ACC112 (cell line): Measurements from ENCODE around the gene KCNIP2.

Experiments used
- H2AFZ ChIP-seq: fragments of 200-600 bp; sonication (generic); one replicate; pipeline ENCODE4 v1.6.0; 2017; ENCODE audit warnings: antibody characterized with exemption, low read length; ENCODE audit not compliant: unreplicated experiment
- H3K27ac ChIP-seq: fragments of 200-600 bp; sonication (generic); 2 replicates; pipeline ENCODE4 v1.5.1; 2014; ENCODE audit warnings: low read depth, mild to moderate bottlenecking, antibody characterized with exemption, low read length, moderate library complexity
- H3K27me3 ChIP-seq: fragments of 200-600 bp; sonication (generic); 2 replicates; pipeline ENCODE4 v1.6.1; 2014; ENCODE audit warnings: mild to moderate bottlenecking, antibody characterized with exemption, low read length, moderate library complexity, mixed read lengths; ENCODE audit not compliant: insufficient read depth
- H3K36me3 ChIP-seq: fragments of 200-600 bp; sonication (generic); 2 replicates; pipeline ENCODE4 v1.6.1; 2016; ENCODE audit warnings: mild to moderate bottlenecking, antibody characterized with exemption, low read length, moderate library complexity, mixed read lengths; ENCODE audit not compliant: insufficient read depth
- H3K4me1 ChIP-seq: fragments of 200-600 bp; sonication (generic); one replicate; pipeline ENCODE4 v1.6.1; 2016; ENCODE audit warnings: low read length, mixed read lengths; ENCODE audit not compliant: insufficient read depth, unreplicated experiment, control insufficient read depth
- H3K4me3 ChIP-seq: fragments of 200-600 bp; sonication (generic); 2 replicates; pipeline ENCODE4 v1.5.1; 2014; ENCODE audit warnings: mild to moderate bottlenecking, low read depth, low read length
- H3K79me2 ChIP-seq: fragments of 200-600 bp; sonication (generic); one replicate; pipeline ENCODE4 v1.6.0; 2016; ENCODE audit warnings: low read length; ENCODE audit not compliant: control insufficient read depth, unreplicated experiment, insufficient read depth

Gene KCNIP2

DNA sequence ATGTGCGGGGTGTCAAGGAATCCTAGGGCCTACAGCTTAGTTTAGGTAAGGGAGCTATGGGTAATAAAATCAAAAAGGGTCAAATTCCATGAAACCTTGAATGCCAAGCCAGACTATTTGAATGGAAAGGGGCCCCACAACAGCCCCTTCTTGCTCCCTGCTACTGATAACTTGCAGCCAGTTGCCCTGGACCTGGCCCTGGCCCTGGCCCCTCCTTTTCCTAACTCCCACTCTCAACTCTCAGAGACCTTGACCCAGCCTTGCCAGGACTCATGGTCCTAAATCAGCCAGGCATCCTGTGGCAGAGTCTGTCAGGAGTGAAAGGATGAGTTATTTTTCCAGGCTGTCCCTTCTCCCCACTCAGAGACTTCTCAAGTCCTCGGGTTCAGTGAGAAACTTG lies 5.9 kb downstream of the KCNIP2 start:
- no peaks in the 10 kb centered on the region for H3K79me2 ChIP-seq
- H3K4me1 ChIP-seq = peaks cover 4% of the 10 kb centered on the region
- H3K27me3 ChIP-seq = 0 out of 2 replicates have a peak, but pooled peaks cover under 1% of the 10 kb centered on the region
- no peak overlapping the region for H2AFZ ChIP-seq
- no peak overlapping the region for H3K4me3 ChIP-seq
- no peaks in the 10 kb centered on the region for H3K36me3 ChIP-seq
- H3K27ac ChIP-seq = no peak overlapping the region

DNA sequence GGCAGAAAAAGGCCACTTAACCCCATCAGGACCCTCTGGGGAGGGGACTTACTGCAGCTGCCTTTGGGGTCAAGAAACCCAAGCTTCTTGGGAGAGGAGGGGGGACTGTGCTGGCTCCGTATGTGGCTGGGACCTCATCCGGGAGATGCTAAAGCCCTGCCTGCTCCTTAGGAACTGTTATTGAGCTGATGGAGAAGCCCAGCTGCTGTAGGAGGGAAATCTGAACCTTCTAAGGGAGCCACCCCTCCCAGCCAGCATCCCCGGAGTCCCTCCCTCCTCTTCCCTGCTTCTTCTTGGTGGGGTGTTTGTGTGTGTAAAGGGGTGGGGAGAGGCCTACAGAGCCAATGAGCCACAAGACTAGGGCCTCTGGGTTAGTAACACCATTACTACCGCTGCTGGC lies 8.2 kb downstream of the KCNIP2 start:
- H3K4me3 ChIP-seq = no peak overlapping the region
- no peaks in the 10 kb centered on the region for H3K27me3 ChIP-seq
- no peak overlapping the region for H2AFZ ChIP-seq
- H3K79me2 ChIP-seq = no peaks in the 10 kb centered on the region
- H3K4me1 ChIP-seq = peaks cover 3% of the 10 kb centered on the region
- H3K27ac ChIP-seq = no peak overlapping the region
- H3K36me3 ChIP-seq = no peaks in the 10 kb centered on the region

DNA sequence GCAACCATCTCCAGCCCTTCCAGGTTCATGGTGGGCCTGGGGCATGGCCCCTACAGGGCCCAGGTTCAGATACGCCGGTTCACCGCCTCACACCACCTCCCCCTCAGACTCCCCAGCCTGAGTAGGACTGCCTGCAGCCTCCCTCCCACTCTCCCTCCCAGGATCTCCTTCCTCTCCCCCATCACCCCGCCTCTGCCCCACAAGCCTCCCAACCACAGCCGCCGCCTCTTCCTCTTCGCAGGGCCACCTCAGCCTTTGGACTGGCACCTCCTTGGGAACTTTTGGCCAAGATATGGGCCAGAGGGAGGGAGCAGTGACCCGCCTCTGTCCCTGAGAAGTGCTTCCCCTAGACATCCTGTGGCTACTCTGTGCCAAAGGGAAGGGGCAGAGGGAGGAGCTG lies 9.3 kb downstream of the KCNIP2 start:
- no peak overlapping the region for H2AFZ ChIP-seq
- peaks cover 5% of the 10 kb centered on the region for H3K4me1 ChIP-seq
- H3K79me2 ChIP-seq = no peaks in the 10 kb centered on the region
- no peak overlapping the region for H3K27ac ChIP-seq
- H3K36me3 ChIP-seq = no peaks in the 10 kb centered on the region
- H3K4me3 ChIP-seq = no peak overlapping the region
- H3K27me3 ChIP-seq = no peaks in the 10 kb centered on the region

DNA sequence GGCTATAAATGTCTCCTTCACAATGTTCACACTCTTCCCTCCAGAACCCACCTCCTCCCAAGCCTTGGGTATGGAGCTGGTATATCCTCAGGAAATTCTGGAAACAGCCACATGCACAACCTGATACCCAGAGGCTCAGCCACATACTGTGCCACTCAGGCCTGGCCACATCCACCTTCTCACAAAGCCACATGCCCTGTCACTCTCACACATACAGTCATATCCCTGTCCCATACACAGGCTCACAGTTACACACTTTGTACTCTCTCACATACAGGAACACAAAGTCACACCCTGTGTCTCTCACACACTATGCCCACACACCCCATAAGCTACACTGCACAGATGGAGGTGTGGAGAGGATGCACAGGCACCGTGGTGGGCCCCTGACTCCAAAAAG lies 10.1 kb downstream of the KCNIP2 start:
- Histone ChIP-seq H3K27ac (no peak overlapping the region), H2AFZ (no peak overlapping the region), H3K4me1 (peaks cover 5% of the 10 kb centered on the region), H3K4me3 (no peak overlapping the region), H3K36me3 (no peaks in the 10 kb centered on the region), H3K27me3 (no peaks in the 10 kb centered on the region), H3K79me2 (no peaks in the 10 kb centered on the region)

DNA sequence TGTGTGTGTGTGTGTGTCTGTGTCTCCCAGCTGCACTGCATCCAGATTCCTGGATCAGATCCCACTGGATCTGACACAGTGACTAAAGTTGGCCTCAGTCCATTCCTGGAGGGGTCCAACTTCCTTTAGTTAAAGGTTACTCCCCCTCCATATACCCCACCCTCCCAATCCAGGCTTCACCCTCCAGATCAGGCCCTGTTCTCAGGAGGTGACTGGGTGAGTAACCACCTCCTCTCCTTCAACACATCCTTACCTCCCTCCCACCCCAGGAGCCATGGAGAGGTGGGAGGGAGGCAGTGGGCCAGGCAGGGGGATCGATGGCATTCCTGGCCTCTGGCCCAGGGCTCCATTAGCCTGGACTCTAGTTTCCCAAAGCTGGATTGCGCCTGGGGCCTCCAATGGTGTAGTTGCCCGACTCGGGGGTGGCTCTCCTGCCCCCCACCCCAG lies 11.3 kb downstream of the KCNIP2 start:
- H3K79me2 ChIP-seq = no peaks in the 10 kb centered on the region
- no peaks in the 10 kb centered on the region; the same call in 1 of the 2 replicates for H3K36me3 ChIP-seq
- H3K4me3 ChIP-seq = no peak overlapping the region
- H2AFZ ChIP-seq = no peak overlapping the region
- H3K4me1 ChIP-seq = peaks cover 5% of the 10 kb centered on the region
- no peak overlapping the region for H3K27ac ChIP-seq
- no peaks in the 10 kb centered on the region for H3K27me3 ChIP-seq

DNA sequence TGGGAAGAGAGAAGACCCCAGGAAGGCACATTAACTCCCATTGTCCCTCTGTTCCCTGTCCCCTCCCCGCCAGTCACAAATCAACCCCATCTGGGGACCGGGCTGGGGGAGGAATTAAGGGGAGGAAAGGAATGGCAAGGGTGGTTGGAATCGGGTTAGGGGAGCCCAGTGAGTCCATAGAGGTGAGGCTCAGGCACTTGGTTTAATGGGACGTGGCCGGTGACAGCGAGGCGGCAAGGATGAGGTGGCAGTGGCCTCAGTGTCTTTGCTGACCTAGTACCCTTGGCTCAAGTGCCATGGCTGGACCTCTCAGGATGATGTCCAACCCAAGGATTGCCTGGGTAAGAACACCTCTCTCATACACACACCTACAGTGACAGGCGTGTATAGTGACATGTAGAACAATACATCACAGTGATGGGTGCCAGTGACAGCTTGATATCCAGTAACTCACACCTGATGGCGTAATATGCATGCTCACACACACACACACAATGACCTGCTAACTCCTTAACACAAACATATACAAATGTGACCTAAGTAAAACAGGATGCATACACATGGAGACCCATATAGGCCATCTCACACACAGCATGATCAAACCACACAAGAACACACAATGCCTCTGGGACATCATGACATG lies 12.3 kb downstream of the KCNIP2 start:
- H3K4me3 ChIP-seq = peak overlapping the region; percentile 70
- H2AFZ ChIP-seq = no peak overlapping the region
- H3K4me1 ChIP-seq = peaks cover 5% of the 10 kb centered on the region
- H3K27me3 ChIP-seq = no peaks in the 10 kb centered on the region
- no peaks in the 10 kb centered on the region for H3K79me2 ChIP-seq
- no peaks in the 10 kb centered on the region; the same call in 1 of the 2 replicates for H3K36me3 ChIP-seq
- peak overlapping the region; percentile 10; the same call in 1 of the 2 replicates for H3K27ac ChIP-seq

DNA sequence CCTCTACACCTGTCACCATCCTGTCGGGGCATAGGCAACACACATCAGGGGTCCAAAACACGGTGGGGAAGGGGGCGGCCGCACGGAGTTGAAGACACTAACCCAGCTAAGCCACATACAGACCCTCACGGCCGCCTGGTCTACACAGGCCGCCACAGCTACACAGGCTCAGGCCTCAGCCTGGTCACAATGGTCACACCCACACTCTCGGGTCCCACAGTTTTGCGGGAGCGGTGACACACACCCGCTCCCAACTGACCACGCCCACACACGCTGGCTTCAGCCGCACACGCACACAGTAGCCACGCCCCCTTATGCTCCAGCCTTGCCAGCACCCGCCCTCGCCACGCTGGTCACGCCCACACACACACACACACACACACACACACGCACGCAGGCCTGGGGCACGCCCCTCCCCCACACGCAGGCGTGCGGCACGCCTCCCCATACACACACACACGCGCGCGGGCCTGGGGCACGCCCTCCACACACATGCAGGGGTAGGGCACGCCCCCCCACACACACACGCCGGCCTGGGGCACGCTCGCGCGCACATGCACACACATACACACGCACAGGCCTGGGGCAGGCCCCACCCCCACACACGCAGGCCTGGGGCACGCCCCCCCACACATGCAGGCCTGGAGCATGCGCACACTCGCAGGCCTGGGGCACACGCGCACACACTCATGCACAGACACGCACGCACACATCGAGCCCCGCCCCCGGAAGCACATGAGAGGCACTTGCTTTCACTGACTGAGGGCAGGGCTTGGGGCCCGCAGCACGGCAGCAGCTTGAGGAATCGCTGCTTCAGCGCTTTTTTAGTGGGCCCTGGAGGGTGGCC lies 13.1 kb downstream of the KCNIP2 start:
- Histone ChIP-seq H3K4me3 (peak overlapping the region; percentile 70), H2AFZ (no peak overlapping the region), H3K4me1 (peaks cover 5% of the 10 kb centered on the region), H3K27ac (peak overlapping the region; percentile 26; the same call in 1 of the 2 replicates), H3K27me3 (no peaks in the 10 kb centered on the region), H3K79me2 (no peaks in the 10 kb centered on the region), H3K36me3 (no peaks in the 10 kb centered on the region; the same call in 1 of the 2 replicates)

DNA sequence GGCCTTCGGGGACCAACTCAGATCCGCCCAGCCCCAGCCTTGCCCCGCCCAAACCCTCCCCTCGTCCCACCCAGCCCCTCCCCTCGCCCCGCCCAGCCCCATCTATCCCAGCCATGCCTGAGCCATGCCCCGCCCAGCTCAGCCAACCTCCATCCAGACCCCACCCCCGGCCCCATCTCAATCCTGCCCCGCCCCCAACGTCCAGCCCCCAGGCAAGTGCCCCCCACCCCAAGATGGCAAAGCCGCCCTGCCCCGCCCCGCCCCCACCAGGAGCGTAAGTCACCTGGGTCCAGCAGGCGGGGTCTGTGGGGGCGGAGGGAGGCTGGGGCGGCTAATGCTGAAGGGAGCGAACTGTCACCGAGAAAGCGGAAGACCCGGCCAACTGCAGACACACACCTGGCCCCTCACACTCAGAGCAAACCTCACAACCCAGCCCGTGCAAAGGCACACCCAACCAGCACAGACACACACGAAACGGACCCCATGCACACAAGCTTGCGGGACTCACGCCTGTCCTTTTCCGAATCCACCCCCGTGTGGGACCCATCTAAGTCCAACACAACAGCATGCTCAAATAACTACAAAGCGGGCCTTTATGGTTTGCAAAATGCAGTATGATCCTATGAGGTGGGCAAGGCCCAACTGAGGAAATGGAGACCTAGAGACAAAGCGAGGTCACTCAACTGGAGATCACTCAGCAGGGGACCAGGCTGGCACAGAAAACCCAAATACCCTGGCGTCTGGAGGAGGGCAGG lies 13.9 kb downstream of the KCNIP2 start:
- Histone ChIP-seq H3K4me3 (peak overlapping the region; percentile 70), H3K79me2 (no peaks in the 10 kb centered on the region), H3K36me3 (no peaks in the 10 kb centered on the region; the same call in 1 of the 2 replicates), H3K4me1 (peaks cover 5% of the 10 kb centered on the region), H3K27ac (peak overlapping the region; percentile 26; the same call in 1 of the 2 replicates), H3K27me3 (no peaks in the 10 kb centered on the region), H2AFZ (no peak overlapping the region)

DNA sequence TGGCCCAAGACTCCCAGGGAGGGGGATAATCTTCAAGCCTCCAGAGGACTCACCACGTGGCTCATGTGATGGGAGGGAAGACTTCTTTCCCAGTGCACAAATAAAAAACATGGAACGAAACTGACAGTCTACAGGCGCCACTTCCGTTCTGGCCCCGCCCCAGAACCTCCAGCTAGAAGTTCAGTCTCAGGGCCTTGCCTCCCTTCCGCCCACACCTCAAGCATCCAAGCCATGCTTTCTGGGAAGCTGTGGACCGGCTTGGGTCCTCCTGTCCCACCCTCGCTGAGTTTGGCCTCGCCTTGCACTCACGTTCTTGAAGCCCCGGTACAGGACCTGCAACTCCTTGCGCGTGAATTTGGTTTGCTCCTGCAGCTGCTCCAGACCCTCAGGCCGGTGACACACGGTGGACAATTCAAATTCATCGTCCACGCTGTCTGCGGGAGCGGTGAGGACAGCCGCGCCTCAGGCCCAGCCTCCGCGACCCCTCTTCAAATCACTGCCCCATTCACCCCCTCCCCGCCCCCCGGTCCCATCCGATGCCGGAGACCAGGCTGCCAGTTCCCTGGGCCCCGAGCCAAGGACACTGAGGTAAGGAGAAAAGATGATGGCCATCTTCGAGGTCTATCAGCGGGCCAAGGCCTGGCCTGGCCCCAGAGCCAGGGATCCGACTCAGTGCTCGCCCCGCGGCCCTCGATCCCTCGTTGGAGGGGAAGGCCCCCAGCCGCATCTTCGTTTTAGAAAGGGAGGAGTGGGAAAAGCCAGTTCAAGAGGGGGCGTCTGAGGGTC lies 14.6 kb downstream of the KCNIP2 start:
- H3K4me1 ChIP-seq = peaks cover 5% of the 10 kb centered on the region
- peak overlapping the region; percentile 40; the same call in 1 of the 2 replicates for H3K4me3 ChIP-seq
- H3K79me2 ChIP-seq = no peaks in the 10 kb centered on the region
- no peaks in the 10 kb centered on the region; the same call in 1 of the 2 replicates for H3K36me3 ChIP-seq
- no peak overlapping the region for H2AFZ ChIP-seq
- H3K27ac ChIP-seq = no peak overlapping the region
- no peaks in the 10 kb centered on the region for H3K27me3 ChIP-seq
